Mesenteric fat pad (tissue), 1 donor: ENCODE measurements around the gene SFT2D1. TPM values are rescaled to one million over a fixed set of nuclear protein-coding genes. Genes with fewer than 3 reads are reported as not detected.
"Not testable (repeated sequence)": the region's sequence is repeated elsewhere in the genome, so short reads cannot be mapped to it uniquely, and the experiment has no call there.

Source experiments
- DNase-seq: peaks from one replicate; pipeline ENCODE4 v3.0.0-alpha.2; 2020; ENCODE audit warnings: low spot score
- total RNA-seq: library from RNA; stranded (reverse); fragmentation: NEBNext Ultra II Directional; extraction: Animal tissue kit (Norgen Biotek cat#: 25700); gene quantifications from one replicate; pipeline ENCODE4 v1.2.1, GENCODE V29; 2021
- donor health status: DM: yes; HTN: yes; CAD: no.

The SFT2D1 gene
- total RNA-seq, 1 donor from 2014 or later = 47.7 TPM

DNA sequence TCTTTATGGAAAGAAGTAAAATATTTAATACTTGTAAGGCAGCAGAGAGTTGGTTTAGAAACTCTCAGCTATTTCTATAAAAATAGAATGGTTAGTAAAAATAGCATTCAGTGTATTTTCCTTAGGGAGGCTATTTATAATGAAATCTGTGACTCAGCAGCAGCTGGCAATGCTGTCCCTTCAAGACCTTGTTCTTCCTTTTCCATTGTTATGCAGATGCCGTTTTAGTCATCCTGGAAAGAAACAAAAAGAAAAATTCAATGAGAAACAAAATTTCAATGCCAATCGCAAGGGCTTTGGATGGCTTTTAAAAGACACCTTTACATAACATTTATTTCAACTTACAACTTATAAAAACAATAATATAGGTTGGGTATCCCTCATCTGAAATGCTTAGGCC lies 22.9 kb upstream of the SFT2D1 start:
- DNase-seq = no peak

DNA sequence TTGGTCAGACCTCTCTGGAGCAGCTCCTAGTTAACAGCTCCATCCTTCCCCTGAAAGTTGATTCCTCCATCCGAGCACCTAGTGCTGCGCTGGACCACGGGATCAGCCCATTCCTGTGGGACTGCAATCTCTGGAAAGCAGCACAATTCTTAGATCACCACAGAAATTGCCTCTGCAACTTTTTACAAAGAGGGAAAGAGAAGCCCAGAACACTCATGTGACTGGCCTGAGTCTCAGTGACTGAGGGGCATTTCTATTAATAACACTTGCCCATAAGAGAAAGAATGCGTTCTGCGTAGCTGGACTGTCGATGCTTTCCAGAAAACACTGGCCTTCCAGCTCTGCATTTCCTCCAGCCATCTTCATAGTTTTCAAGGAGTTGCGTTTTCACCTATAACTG lies 22.1 kb upstream of the SFT2D1 start:
- DNase-seq = no peak

DNA sequence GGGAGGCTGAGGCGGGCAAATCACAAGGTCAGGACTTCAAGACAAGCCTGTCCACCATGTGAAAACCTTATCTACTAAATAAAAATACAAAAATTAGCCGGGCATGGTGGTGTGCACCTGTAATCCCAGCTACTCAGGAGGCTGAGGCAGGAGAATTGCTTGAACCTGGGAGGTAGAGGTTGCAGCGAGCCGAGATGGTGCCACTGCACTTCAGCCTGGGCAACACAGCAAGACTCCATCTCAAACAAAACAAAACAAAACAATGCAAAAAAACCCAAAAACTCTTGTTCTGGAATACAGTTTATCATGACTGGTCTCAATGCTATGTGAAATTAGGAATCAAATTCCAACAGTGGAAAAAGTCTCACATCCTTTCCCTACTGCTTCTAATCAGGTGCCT lies 20.1 kb upstream of the SFT2D1 start:
- not testable (repeated sequence) for DNase-seq

DNA sequence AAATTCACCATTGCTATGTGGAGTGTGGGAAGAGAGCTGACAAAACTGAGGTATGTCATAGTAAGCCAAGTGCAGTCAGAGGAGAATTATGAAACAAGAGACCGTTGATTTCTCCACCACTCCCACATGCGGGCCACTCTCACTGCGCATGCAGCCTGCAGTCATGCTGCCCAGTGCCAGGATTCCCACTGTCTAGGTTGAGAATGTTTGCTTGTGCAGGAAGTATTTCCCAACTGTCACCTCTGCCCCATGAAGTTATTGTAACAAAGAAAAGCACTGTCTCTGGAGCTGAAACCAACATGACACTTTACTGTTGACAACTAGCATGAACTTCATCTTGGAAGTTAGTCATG lies 18.7 kb upstream of the SFT2D1 start:
- DNase-seq = no peak

DNA sequence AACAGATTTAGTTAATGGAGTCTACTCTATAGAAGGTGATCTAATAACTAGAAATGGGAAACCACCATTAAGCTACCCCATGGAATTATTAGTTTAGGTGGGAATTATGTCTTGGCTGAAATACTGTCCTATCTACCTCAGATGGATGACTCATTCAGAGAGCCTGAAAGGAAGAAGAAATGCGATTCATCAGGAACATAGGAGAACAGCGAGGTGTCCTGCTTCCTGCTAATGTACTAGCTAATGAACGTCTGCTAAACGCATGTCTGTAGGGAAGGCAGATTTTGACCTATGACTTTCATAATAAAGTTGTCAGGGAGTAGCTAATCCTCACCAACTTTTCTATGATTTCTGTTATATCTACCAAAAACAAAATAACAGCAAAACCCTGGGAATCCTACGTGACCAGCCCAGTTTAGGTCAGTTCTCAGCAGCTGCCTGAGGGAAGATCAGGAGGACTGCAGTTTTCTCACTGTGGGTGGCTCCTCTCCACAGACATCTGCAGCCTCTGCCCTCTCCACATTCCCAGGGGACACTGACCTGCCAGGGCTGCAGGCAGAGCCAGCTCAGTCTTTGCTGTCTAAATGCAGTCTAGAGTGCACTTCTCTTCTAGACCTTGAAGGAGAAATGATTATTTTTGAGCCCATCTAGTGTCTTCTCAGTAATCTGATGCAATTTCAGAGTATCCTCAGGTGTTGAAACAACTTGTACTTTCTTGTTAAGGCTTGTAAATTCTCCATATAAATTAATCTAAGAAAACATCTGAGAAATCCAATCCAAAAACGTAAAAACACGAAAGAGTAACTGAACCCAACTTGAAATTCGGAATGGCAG lies 18.1 kb upstream of the SFT2D1 start:
- DNase-seq = no peak

DNA sequence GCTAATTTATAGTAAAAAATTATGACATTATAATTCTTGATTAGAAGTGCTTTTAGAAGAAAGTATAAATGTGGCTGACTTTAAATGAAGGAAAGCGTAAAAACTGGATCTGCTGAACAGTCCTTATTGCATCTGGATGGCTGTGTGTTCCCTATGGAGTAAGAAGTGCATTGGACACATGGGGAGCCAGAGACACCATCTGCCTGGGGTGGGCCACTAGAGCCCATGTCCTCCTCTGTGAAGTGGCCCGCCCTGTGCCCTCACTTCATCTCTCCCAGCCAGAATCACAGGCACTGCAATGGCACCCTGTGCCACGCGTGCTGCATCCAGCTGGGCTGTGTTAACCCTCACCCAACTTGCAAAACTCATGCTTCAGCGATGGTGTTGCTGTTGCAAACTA lies 13.2 kb upstream of the SFT2D1 start:
- DNase-seq = no peak

DNA sequence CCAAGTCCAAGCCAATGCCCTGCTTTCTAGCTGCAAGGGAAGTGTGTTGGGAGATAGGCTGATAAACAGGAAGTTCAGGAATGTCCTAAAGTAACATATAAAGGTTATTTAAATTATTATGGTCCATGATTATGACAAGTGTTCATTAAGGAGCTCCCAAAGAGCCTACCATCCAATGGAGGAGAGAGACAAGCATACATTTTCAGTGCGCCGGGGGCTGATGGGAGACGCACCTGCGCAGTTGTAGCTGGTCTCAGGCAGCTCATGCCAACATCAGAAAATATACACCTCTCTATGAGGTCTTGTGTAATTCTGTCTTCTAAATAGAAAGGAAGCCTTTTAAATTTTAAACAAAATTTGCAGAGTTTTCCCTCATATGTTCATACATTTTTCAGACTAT lies 12.6 kb upstream of the SFT2D1 start:
- DNase-seq = no peak

DNA sequence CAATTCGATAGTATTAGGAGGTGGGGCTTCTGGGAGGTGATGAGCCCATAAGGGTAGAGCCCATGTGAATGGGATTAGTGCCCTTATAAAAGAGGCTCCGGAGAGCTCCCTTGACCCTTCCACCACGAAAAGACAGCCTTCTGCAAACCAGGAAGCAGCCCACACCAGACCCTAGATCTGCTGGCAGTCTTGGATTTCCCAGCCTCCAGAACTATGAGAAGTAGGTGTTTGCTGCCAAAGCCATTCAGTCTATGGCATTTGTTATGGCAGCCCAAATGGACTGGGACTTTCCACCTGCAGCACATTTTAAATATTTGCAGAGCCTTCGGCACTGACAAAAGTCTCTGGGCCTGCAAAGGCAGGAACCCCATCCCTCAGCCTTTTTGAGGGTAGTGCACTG lies 11.8 kb upstream of the SFT2D1 start:
- no peak for DNase-seq

DNA sequence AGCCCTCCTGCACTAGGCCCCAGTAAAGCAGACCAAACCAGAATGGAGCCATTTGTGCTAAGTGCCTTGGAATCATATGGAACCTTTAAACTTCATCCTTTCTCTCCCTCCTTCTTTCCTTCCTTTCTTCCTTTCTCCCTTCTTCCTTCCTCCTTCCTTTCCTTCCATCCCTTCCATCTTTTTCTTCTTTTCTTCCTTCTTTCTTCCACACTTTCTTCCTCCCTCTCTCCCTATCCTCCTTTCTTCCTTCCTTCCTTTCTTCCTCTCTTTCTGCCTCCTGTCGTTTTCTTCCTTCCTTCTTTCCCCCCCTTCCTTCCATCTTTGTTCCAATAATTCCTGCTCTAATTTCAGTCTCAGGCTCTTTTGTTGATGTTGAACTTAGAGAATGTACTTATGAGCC lies 11.2 kb upstream of the SFT2D1 start:
- no peak for DNase-seq

DNA sequence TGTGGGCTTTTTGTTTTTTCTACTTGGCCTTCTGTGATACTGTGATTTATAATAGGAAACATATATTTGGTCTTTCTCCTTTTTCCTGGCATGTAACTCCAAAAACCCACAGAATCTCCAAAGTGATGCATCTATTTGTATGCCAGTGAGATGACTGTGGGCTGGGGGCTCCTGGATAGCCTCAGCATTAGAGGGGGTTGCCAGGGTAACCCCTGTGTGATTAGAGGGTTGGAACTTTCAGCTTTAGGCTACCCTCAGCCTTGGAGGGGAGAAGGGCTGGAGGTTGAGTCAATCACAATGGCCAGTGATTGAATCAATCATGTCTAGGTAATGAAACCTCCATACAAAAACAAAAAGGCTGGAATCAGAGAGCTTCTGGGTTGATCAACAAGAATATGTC lies 10.6 kb upstream of the SFT2D1 start:
- DNase-seq = no peak

DNA sequence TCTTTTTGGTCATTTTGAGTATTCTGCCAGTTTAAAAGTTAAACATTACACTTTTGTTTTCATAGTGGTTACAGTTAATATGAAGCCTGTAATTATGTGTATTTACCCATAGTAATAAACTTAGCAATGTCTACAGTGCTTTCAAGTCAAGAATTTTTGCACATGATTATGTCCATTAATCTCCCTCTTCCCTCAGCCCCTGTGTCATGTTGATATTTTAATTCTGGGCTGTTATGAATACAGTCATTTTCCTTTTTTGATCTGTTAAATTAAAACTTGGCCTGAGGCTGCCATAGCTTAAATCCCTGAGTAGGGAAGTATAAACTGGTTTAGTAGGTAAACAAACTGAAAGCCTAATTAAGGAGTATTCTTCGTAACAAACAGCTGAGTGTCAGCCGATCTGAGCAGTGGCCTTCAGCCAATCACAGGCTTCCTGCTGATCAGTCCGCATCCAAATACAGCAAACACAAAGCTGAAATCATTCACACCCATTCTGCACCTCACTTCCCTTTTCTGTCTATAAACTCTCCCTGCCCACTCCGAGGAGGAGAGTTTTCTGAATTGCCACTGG lies 9.5 kb upstream of the SFT2D1 start:
- DNase-seq = no peak

DNA sequence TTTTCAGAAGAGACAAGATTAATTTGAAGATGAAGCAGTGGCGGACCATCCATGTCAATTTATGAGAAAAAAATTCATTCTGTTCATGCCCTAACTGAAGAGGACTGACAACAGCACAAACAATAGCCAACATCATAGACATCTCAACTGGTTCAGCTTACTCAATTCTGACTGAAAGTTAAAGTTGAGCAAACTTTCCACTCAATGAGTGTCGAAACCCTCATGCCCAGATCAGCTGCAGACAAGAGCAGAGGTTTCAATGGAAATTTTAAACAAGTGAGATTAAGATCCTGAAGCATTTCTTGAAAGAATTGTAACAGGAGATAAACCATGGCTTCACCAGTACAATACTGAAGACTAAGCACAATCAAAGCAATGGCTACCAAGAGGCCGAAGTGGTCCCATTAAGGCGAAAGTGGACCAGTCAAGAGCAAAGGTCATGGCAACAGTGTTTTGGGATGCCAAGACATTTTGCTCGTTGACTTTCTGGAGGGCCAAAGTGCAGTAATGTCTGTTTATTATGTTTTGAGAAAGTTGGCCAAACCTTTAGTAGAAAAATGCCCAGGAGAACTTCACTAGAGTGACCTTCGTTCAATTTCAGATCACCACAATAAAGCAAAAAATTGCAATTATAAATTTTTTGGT lies 6.1 kb upstream of the SFT2D1 start:
- no peak for DNase-seq

DNA sequence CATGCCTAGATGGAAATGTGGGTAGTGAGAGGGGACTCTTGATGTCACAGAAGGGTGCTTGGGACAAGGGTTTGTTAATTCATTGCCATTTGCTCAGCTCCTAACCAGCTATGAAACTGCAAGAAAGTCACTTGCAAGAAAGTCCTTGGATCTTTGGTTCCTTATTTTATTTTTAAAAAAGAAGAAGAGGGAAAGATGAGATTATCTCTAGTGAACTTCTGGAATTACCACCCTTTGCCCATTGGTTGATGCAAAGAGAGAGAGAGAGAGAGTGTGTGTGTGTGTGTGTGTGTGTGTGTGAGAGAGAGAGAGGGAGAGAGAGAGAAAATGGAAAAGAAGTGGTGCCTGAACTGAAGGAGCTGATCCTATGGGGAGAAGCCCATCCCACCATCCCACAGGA lies 4.6 kb upstream of the SFT2D1 start:
- DNase-seq = no peak

DNA sequence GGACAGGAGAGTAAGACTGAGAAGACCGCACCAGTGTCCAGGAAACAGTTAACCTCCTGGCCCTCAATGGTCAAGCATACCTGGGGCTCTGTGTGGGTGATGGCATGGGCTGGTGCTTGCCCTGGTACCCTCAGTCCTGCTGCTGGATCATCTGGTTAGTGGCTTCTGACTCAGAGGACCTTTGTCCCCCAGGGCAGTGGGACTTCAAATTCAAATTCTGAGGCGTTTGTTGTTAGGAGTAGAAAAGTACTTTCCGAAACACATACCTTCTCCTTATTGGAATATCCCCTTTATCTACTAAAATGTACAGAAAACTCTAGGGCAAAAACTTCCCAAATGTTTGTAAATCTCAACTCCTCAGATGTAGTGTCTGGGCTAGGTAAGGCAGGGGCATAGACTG lies 4.1 kb upstream of the SFT2D1 start:
- DNase-seq = no peak

DNA sequence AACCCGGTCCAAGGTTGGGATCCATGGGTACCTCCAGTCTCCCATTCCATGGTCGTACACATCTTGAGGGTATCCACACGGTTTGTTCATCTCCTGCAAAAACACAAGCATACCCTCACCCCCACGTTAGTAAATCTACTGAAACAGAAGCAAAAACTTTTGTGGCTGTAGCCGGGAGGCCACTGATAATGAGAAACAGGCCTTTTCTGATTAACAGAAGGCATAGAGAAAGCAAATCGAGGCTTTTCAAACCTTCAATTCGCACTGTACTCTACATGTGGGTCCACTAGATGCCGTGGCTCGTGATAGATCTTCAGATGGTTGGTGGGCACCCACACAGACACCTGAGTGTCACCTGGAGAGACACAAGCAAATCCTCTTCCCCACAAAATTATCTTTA lies 3.3 kb upstream of the SFT2D1 start:
- DNase-seq = not testable (repeated sequence)

DNA sequence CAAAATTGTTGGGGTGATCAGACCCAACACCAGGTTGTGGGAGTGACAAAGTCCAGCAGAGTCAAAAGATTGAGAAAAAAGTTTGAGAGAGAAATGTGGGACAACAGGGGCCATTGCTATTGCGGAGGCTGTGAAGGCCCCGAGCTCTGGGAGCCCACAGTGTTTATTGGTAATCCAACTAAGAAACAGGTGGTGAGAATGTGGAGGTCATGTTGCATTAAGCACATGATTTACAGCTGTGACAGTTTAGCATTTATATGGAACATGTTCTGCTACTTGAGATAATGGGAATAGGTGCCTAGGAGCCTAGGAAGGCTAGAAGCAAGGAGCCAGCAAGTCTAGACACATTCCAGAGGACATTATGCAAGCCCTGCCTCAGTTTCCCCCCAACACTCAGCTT lies 2.6 kb upstream of the SFT2D1 start:
- DNase-seq = not testable (repeated sequence)

DNA sequence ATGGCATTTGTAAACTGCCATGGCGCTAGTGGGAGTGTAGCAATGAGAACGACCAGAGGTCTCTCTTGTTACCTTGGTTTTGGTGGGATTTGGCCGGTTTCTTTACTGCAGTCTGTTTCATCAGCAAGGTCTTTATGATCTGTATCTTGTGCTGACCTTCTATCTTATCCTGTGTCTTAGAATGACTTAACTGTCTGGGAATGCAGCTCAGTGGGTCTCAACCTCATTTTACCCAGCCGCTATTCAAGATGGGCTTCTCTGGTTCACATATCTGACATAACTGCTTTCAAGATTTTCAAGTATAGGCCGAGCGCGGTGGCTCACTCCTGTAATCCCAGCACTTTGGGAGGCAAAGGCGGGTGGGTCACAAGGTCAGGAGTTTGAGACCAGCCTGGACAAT lies 1.9 kb upstream of the SFT2D1 start:
- no peak for DNase-seq

DNA sequence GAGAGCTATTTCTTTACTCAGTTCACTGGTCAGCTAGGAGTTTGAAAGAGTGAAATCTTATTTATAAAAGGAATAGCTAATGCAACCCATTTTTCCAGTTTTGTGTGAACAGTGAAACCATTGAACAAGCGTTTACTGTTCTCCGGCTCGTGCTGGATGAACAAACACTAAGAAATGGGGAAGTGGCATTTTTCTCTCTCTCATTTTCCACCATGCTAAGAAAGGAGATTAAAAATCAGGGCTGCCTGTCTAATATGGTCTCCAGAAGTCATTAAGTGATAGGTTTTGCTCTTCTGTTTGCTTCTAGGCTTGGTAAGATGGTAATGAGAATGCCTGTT lies 774 bp upstream of the SFT2D1 start:
- DNase-seq = no peak

DNA sequence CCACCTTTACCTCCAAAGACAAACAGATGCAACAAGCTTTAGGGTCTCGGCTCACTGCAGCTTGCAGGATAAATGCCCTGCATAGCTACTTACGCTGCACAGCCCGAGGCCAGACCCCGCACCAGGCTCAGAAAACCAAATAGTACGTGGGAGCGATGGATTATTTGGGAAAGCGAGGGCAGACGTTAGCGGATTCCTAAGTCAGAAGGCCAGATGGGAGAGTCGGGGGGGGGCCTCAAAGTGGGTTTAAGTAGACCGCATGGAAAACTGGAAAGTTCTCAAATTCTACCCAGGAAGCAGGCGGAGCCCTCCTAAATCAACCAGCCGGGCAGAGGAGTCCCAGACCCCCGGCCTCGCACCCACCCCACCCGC lies 382 bp downstream of the SFT2D1 start:
- DNase-seq = no peak

DNA sequence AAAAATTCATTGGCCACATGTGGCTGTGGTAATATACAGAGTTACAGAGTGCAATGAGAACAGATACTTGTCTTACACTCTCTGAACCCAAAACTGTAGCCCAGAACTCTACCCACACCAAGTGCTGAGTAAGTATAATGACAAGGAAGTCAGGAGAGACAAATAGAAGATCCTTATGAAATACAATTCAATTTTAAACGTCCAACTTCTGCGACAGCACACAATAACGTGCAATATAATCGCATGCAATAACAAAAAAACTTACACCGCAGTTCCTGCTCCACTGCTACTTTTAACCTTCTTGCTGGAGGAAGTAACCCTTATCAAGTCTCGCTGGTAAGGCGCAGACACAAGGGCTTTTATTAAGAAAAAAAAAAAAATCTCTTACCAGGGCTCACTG lies 881 bp downstream of the SFT2D1 start:
- no peak for DNase-seq

DNA sequence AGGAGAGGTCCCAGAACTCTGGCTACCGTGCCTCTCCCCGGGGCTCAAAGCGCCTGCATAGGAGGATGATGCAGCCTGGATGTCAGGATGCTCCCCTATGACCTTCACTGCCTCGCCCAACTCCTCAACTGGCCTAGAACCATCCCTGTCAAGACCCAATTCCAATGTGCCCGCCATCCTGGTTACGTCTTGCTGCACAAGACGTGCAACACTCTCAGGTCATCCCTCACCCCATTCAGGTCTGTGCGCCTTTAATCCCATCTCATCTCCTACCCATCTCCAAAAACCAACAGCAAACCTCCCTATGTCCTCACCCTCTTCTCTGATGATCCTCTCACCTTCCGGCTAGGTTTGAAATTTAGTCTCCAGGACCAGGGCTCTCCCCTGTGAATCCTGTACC lies 3.5 kb downstream of the SFT2D1 start:
- DNase-seq = no peak

DNA sequence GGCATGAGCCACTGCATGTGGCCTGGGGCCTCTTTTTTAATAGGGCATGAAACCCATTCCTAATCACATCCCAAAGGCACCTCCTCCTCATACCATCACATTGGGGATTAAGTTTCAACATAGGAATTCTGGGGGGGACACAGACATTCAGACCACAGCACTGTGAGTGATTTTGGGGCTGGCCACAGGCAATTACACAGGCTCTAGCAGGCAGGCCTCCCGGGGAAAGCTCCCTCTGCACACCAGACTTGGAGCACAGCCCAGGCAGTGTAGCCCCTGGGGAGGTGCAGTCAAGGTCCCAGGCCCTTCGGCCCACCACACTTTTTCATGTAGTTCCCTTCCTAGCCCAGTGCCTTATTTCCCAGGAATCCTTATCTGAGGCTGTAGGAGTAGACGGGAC lies 5.5 kb downstream of the SFT2D1 start:
- DNase-seq = no peak
